ENCODE results near the gene HGS. TPM values are rescaled to one million over a fixed set of nuclear protein-coding genes. Genes with fewer than 3 reads are reported as not detected.

Gene HGS
- total RNA-seq, 1 donor from 2014 or later = 50.5 TPM

GRCh38 chr17:81693509-81694210 lies 9.8 kb downstream of the HGS start:
- peaks cover 98% of the 10 kb centered on the region for H3K36me3 ChIP-seq
- TF ChIP-seq CTCF (IDR thresholded peaks at IDR 0.05; ENCODE audit: borderline replicate concordance) = no peak
- intact Hi-C loops (cut with micrococcal nuclease) = no loop called here

GRCh38 chr17:81694810-81695209 lies 11.0 kb downstream of the HGS start:
- no peak for DNase-seq
- intact Hi-C loops (cut with micrococcal nuclease) = no loop called here

More at GRCh38 chr17:81693509-81694210, 9.8 kb downstream of the HGS start:
- Histone ChIP-seq H3K4me3 (no peak overlapping the region), H3K9me3 (replicated peaks) (no peaks in the 10 kb centered on the region), H3K27ac (replicated peaks) (no peak overlapping the region), H3K27me3 (ENCODE audit: low read depth) (no peaks in the 10 kb centered on the region), H3K4me1 (peaks cover 21% of the 10 kb centered on the region)
- no peak for DNase-seq

GRCh38 chr17:81695211-81695610 lies 11.4 kb downstream of the HGS start:
- Histone ChIP-seq H3K4me1 (peaks cover 21% of the 10 kb centered on the region), H3K36me3 (peaks cover 93% of the 10 kb centered on the region), H3K27ac (replicated peaks) (no peak overlapping the region), H3K4me3 (no peak overlapping the region), H3K9me3 (replicated peaks) (no peaks in the 10 kb centered on the region), H3K27me3 (ENCODE audit: low read depth) (no peaks in the 10 kb centered on the region)
- no peak for DNase-seq
- no peak for TF ChIP-seq CTCF (IDR thresholded peaks at IDR 0.05; ENCODE audit: borderline replicate concordance)
- intact Hi-C loops (cut with micrococcal nuclease) = no loop called here

More at GRCh38 chr17:81694810-81695209, 11.0 kb downstream of the HGS start:
- no peak overlapping the region for H3K4me3 ChIP-seq
- H3K9me3 ChIP-seq (replicated peaks) = no peaks in the 10 kb centered on the region
- peaks cover 21% of the 10 kb centered on the region for H3K4me1 ChIP-seq
- H3K36me3 ChIP-seq = peaks cover 97% of the 10 kb centered on the region
- no peaks in the 10 kb centered on the region for H3K27me3 ChIP-seq (ENCODE audit: low read depth)
- TF ChIP-seq CTCF (IDR thresholded peaks at IDR 0.05; ENCODE audit: borderline replicate concordance) = no peak
- no peak overlapping the region for H3K27ac ChIP-seq (replicated peaks)

- no peak overlapping the region for H3K4me3 ChIP-seq
- no peaks in the 10 kb centered on the region for H3K9me3 ChIP-seq (replicated peaks)
- no peaks in the 10 kb centered on the region for H3K27me3 ChIP-seq (ENCODE audit: low read depth)
- H3K27ac ChIP-seq (replicated peaks) = no peak overlapping the region
- intact Hi-C loops (cut with micrococcal nuclease) = no loop called here
- TF ChIP-seq CTCF (IDR thresholded peaks at IDR 0.05; ENCODE audit: borderline replicate concordance) = no peak
- H3K4me1 ChIP-seq = peaks cover 25% of the 10 kb centered on the region
- no peak for DNase-seq
- peaks cover 90% of the 10 kb centered on the region for H3K36me3 ChIP-seq
Observed at GRCh38 chr17:81695801-81696200, 12.0 kb downstream of the HGS start.

GRCh38 chr17:81696218-81696941 lies 12.6 kb downstream of the HGS start:
- no peak for TF ChIP-seq CTCF (IDR thresholded peaks at IDR 0.05; ENCODE audit: borderline replicate concordance)
- H3K9me3 ChIP-seq (replicated peaks) = no peaks in the 10 kb centered on the region
- intact Hi-C loops (cut with micrococcal nuclease) = no loop called here
- DNase-seq = no peak
- peak overlapping the region; percentile 79 for H3K27ac ChIP-seq (replicated peaks)
- no peak overlapping the region for H3K4me3 ChIP-seq
- H3K27me3 ChIP-seq (ENCODE audit: low read depth) = no peaks in the 10 kb centered on the region
- H3K36me3 ChIP-seq = peaks cover 90% of the 10 kb centered on the region
- peaks cover 31% of the 10 kb centered on the region for H3K4me1 ChIP-seq

All from left ventricle myocardium inferior (tissue), 1 donor.